HepG2 (cell line): ENCODE results near the gene SLC38A1.

Experiments used
- XRCC5 ChIP-seq: fragments of 200-400 bp; formaldehyde crosslinking; optimal IDR thresholded peaks from 2 replicates; pipeline ENCODE3; 2017; ENCODE audit warnings: mild to moderate bottlenecking, low read length
- TF ChIP-seq, protein P1 (sequence below): sonication (generic); formaldehyde crosslinking; IDR thresholded peaks from 2 replicates; pipeline ENCODE4 v1.4.0; 2020; ENCODE audit warnings: mild to moderate bottlenecking, missing genetic modification reagents

GRCh38 chr12:46303039-46303666, 34.3 kb upstream of the SLC38A1 start:
- TF ChIP-seq, protein P1, sequence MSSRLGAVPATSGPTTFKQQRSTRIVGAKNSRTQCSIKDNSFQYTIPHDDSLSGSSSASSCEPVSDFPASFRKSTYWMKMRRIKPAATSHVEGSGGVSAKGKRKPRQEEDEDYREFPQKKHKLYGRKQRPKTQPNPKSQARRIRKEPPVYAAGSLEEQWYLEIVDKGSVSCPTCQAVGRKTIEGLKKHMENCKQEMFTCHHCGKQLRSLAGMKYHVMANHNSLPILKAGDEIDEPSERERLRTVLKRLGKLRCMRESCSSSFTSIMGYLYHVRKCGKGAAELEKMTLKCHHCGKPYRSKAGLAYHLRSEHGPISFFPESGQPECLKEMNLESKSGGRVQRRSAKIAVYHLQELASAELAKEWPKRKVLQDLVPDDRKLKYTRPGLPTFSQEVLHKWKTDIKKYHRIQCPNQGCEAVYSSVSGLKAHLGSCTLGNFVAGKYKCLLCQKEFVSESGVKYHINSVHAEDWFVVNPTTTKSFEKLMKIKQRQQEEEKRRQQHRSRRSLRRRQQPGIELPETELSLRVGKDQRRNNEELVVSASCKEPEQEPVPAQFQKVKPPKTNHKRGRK = no peak
- no peak for TF ChIP-seq XRCC5
